Measurements from ENCODE around the gene ADGRL1. TPM values are rescaled to one million over a fixed set of nuclear protein-coding genes. Genes with fewer than 3 reads are reported as not detected.

The ADGRL1 gene
- total RNA-seq, 4 donors from 2014 or later, result 22.3 to 36.4 (median 27.3) TPM

DNA sequence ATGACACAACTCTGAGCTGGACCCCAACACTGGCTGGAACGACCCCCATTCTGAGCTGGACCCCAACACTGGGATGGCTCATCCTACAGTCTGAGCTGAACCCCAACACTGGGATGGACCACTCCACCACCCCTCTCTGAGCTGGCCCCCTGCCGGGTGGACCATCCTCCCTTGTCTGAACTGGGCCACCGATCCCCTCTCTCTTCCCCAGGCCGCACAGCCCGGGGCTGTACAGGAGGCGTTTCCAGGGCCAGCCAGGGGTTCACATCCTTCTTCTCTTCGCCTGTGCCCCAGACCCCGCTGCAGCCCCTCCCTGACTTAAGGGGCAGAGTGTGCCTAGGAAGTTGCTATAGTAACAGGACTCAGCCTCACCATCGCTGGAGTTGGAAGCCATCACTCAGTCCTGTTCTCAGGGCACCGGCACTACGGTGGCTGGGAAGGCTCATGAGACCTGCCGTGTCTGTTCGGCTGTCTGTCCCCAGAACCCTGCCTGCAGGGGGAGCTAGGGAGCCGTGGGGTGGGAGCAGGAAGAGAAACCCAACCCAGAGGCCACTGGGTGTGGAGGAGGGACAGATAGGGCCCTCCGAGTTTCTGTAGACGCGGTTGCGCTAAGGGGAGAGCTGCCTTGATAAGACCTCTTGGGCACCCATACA, 92.1 kb downstream of the ADGRL1 start:
- Histone ChIP-seq H3K4me3 (no peak overlapping the region), H3K4me1 (peaks cover 59% of the 10 kb centered on the region), H3K27me3 (no peaks in the 10 kb centered on the region), H3K27ac (peak overlapping the region; percentile 80), H3K9me3 (no peaks in the 10 kb centered on the region), H3K36me3 (no peaks in the 10 kb centered on the region)
- 88% methylated on average over 12 of the region's 18 CpGs for WGBS
- TF ChIP-seq, protein P1, sequence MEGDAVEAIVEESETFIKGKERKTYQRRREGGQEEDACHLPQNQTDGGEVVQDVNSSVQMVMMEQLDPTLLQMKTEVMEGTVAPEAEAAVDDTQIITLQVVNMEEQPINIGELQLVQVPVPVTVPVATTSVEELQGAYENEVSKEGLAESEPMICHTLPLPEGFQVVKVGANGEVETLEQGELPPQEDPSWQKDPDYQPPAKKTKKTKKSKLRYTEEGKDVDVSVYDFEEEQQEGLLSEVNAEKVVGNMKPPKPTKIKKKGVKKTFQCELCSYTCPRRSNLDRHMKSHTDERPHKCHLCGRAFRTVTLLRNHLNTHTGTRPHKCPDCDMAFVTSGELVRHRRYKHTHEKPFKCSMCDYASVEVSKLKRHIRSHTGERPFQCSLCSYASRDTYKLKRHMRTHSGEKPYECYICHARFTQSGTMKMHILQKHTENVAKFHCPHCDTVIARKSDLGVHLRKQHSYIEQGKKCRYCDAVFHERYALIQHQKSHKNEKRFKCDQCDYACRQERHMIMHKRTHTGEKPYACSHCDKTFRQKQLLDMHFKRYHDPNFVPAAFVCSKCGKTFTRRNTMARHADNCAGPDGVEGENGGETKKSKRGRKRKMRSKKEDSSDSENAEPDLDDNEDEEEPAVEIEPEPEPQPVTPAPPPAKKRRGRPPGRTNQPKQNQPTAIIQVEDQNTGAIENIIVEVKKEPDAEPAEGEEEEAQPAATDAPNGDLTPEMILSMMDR (IDR thresholded peaks at IDR 0.05), result no peak
- DNase-seq (ENCODE audit: low spot score in 2 of 2), result no peak

DNA sequence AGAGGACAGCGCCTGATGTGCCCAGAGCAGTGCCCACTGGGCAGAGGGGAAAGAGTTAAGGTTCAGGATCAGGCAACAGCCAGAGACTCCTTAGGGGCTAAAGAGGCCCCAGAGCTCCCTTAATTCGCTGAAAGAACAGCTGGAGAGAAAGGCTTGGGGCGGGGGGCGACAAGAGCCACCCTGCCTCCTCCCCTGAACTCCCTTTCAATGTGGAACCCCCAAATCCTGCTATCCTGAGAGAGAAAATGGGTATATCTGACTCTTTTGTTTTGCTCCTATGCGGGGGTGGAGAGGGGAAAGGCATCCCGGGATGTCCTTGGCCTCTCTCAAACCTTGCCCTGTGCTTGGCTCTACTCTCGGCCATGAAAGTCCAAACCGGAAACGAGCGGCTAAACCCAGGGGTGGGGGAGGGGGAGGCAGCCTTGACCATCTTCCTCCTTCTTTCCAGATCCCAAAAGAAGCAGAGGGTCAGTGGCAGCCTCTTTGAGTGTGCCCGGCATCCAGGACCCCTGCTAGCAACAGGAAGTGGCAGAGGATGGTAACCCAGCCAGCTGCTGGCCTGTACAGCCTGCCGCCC, 93.1 kb downstream of the ADGRL1 start:
- H3K27me3 ChIP-seq, result no peaks in the 10 kb centered on the region
- WGBS, result 36% methylated on average over 10 of the region's 12 CpGs
- H3K4me1 ChIP-seq, result peaks cover 53% of the 10 kb centered on the region
- peak overlapping the region; percentile 28 for H3K4me3 ChIP-seq
- TF ChIP-seq POLR2A (IDR thresholded peaks at IDR 0.05) (no peak), POLR2AphosphoS5 (IDR thresholded peaks at IDR 0.05) (no peak), EP300 (IDR thresholded peaks at IDR 0.05) (no peak)
- TF ChIP-seq, protein P1 (IDR thresholded peaks at IDR 0.05), result no peak
- peak overlapping the region; percentile 80 for H3K27ac ChIP-seq
- no peaks in the 10 kb centered on the region for H3K9me3 ChIP-seq
- H3K36me3 ChIP-seq, result no peaks in the 10 kb centered on the region
- DNase-seq (ENCODE audit: low spot score in 2 of 2), result peak in 1 of 2 donors; percentile 70

DNA sequence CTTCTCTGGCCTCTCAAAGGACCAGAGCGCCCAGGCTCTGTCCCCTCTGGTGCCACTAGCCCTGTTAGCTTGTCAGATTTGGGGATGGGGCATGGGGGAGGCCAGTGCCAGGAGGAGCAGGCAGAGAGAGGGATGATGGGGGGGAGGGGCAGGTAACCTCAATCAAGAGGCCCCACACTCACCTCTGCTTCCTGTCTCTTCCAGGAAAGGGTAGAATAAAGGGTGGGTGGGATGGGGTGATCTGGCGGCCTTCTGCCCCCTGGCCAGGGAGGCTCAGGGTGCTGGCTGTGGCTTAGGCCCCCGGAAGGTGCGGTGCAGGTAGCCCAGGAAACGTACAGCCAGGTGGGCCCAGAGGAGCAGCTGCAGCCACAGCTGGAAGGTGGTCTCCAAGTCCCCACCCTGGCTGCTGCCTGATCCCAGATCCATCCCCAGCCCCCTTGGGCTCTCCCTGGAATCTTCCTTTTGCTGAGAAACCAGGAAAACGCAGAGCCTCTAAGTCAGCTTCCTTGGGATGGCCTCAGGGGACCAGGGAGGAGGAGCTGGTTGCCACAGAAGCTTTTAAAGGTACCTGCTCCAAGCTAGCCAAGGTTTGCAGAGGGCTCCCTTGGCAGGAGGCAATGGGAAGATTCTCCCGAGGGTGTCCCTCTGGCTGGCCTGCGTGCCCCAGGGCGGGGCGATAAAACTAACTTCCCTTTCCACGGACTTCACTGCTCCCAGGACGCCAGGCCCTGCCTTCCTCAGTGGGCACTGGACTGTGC, 93.7 kb downstream of the ADGRL1 start:
- no peaks in the 10 kb centered on the region for H3K9me3 ChIP-seq
- TF ChIP-seq POLR2A (IDR thresholded peaks at IDR 0.05) (no peak), EP300 (IDR thresholded peaks at IDR 0.05) (no peak), POLR2AphosphoS5 (IDR thresholded peaks at IDR 0.05) (no peak)
- TF ChIP-seq, protein P1 (IDR thresholded peaks at IDR 0.05), result no peak
- peaks cover 53% of the 10 kb centered on the region for H3K4me1 ChIP-seq
- H3K27me3 ChIP-seq, result no peaks in the 10 kb centered on the region
- peak overlapping the region; percentile 80 for H3K27ac ChIP-seq
- H3K4me3 ChIP-seq, result peak overlapping the region; percentile 28
- WGBS, result 51% methylated on average over 5 of the region's 12 CpGs
- peaks cover 6% of the 10 kb centered on the region for H3K36me3 ChIP-seq
- DNase-seq (ENCODE audit: low spot score in 2 of 2), result peak in 1 of 2 donors; percentile 69

DNA sequence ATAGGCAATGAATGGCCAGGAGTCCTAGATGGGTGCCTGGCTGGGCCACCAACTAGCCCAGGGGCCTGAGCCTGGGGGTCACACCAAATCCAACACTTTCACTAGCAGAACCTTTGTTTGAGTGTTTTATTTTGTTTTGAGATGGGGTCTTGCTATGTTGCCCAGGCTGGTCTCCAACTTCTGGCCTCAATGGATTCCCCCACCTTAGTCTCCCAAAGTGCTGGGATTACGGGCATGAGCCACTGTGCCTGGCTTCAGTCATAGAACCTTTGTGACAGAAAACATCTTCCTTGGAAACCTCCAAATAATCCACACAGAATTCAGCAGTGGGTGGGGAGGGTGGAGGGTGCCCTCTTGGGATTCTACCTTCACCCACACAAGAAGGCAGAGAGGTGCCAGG, 94.5 kb downstream of the ADGRL1 start:
- Histone ChIP-seq H3K27ac (no peak overlapping the region), H3K4me1 (peaks cover 46% of the 10 kb centered on the region), H3K9me3 (no peaks in the 10 kb centered on the region), H3K36me3 (peaks cover 14% of the 10 kb centered on the region), H3K4me3 (no peak overlapping the region), H3K27me3 (no peaks in the 10 kb centered on the region)
- TF ChIP-seq POLR2AphosphoS5 (IDR thresholded peaks at IDR 0.05), result no peak
- TF ChIP-seq EP300 (IDR thresholded peaks at IDR 0.05), result no peak
- no peak for TF ChIP-seq POLR2A (IDR thresholded peaks at IDR 0.05)
- TF ChIP-seq, protein P1 (IDR thresholded peaks at IDR 0.05), result no peak
- 100% methylated on average over 1 of the region's 1 CpG for WGBS
- DNase-seq (ENCODE audit: low spot score in 2 of 2), result no peak

DNA sequence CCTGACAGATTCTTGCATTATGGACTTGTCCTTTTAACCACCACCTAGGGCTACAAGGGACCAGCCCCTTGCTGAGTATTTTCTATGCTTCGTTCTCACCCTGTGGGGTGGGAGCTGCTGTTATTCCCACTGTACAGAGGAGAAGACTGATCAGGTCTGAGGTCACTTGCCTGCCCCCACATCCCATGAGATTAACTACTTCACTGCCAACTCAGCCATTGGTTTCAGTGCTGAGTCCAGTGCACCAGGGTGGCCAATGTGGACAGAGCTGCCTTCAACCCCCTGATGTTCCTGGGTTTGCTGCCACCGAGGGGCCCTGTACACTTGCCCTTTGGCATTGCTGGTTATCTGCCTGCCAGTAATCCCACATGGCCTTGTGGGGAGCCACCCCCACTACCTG, 95.3 kb downstream of the ADGRL1 start:
- DNase-seq (ENCODE audit: low spot score in 2 of 2), result no peak
- Histone ChIP-seq H3K4me1 (peaks cover 38% of the 10 kb centered on the region), H3K27me3 (no peaks in the 10 kb centered on the region), H3K36me3 (peaks cover 22% of the 10 kb centered on the region), H3K4me3 (no peak overlapping the region), H3K9me3 (no peaks in the 10 kb centered on the region), H3K27ac (no peak overlapping the region)
- WGBS, result 72% methylated on average over 2 of the region's 2 CpGs
- TF ChIP-seq POLR2AphosphoS5 (IDR thresholded peaks at IDR 0.05) (no peak), EP300 (IDR thresholded peaks at IDR 0.05) (no peak), POLR2A (IDR thresholded peaks at IDR 0.05) (no peak)
- TF ChIP-seq, protein P1 (IDR thresholded peaks at IDR 0.05), result no peak

All from suprapubic skin (tissue), 4 donors.